Suprapubic skin (tissue), 4 donors: ENCODE data around the gene KLHL29. TPM values are rescaled to one million over a fixed set of nuclear protein-coding genes. Genes with fewer than 3 reads are reported as not detected.

Source experiments
- DNase-seq, 2 donors: peaks; one replicate each; pipeline ENCODE4 v3.0.0-alpha.2; 2019; ENCODE audit warnings: low spot score in 2 of 2
- H3K27ac ChIP-seq: fragments of 200-600 bp; sonication (generic); one replicate; pipeline ENCODE4 v1.5.1; 2019
- H3K27me3 ChIP-seq: fragments of 200-600 bp; sonication (generic); one replicate; pipeline ENCODE4 v1.5.1; 2019
- H3K36me3 ChIP-seq: fragments of 200-600 bp; sonication (generic); one replicate; pipeline ENCODE4 v1.5.1; 2019
- H3K4me1 ChIP-seq: fragments of 200-600 bp; sonication (generic); one replicate; pipeline ENCODE4 v1.5.1; 2019
- H3K4me3 ChIP-seq: fragments of 200-600 bp; sonication (generic); one replicate; pipeline ENCODE4 v1.5.1; 2019; ENCODE audit warnings: mild to moderate bottlenecking
- H3K9me3 ChIP-seq: fragments of 200-600 bp; sonication (generic); one replicate; pipeline ENCODE4 v1.5.1; 2019
- EP300 ChIP-seq: sonication (generic); formaldehyde crosslinking; IDR thresholded peaks from one replicate; pipeline ENCODE4 v1.6.1; 2017; ENCODE audit warnings: antibody characterized with exemption
- POLR2A ChIP-seq, 2 donors: fragments of 450-650 bp; IDR thresholded peaks; one replicate each; pipeline ENCODE4 v1.6.1; 2017; ENCODE audit warnings: antibody characterized with exemption in 2 of 2, mild to moderate bottlenecking in 2 of 2, moderate library complexity in 2 of 2
- POLR2AphosphoS5 ChIP-seq, 3 donors: sonication (generic); formaldehyde crosslinking; IDR thresholded peaks; one replicate each; pipeline ENCODE4 v1.6.1; 2017; ENCODE audit warnings: antibody characterized with exemption in 3 of 3
- WGBS: methylation state at CpG from one replicate; pipeline ENCODE4 v1.1.5; 2018; 5-methylcytosine and 5-hydroxymethylcytosine counted together
- total RNA-seq, 4 donors: library from RNA; depleted of rRNA; stranded (reverse); fragments of >200 nt; gene quantifications; one replicate each; pipeline ENCODE4 v1.1.0, GENCODE V29; 2016
- TF ChIP-seq, protein P1 (sequence below), 2 donors: fragments of 200-600 bp in 1 of 2; fragments of 450-650 bp in 1 of 2; sonication (generic) in 1 of 2; IDR thresholded peaks; one replicate each; pipeline ENCODE4 v1.5.1; 2016 to 2019; ENCODE audit warnings: antibody characterized with exemption in 2 of 2, mild to moderate bottlenecking in 1 of 2, moderate library complexity in 1 of 2

Gene KLHL29
- total RNA-seq, 4 donors from 2014 or later, result 17.1 to 30.8 (median 20.7) TPM

DNA sequence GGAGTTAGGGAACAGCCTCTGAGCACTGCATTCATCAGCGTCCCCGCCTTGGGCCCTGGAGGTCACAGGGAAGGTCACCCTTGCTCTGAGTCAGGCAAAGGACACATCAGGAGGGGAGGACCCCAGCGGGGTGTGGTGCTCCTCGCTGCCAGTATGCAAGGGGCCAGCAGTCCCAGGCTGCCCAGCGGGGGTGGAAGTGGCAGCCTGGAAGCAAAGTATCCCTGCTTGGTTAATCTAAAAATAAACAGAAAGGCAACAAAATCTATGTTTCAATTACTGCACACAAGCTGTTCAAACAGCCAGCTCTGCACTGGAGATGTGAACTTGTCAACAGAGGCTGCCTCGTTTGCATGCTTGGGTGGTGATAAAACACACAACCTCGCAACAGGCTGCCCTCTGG lies 164.1 kb downstream of the KLHL29 start:
- WGBS, result 65% methylated on average over 7 of the region's 7 CpGs
- no peaks in the 10 kb centered on the region for H3K9me3 ChIP-seq
- DNase-seq, result no peak
- no peak overlapping the region for H3K4me3 ChIP-seq
- TF ChIP-seq POLR2AphosphoS5 (IDR thresholded peaks at IDR 0.05), result no peak
- TF ChIP-seq, protein P1, sequence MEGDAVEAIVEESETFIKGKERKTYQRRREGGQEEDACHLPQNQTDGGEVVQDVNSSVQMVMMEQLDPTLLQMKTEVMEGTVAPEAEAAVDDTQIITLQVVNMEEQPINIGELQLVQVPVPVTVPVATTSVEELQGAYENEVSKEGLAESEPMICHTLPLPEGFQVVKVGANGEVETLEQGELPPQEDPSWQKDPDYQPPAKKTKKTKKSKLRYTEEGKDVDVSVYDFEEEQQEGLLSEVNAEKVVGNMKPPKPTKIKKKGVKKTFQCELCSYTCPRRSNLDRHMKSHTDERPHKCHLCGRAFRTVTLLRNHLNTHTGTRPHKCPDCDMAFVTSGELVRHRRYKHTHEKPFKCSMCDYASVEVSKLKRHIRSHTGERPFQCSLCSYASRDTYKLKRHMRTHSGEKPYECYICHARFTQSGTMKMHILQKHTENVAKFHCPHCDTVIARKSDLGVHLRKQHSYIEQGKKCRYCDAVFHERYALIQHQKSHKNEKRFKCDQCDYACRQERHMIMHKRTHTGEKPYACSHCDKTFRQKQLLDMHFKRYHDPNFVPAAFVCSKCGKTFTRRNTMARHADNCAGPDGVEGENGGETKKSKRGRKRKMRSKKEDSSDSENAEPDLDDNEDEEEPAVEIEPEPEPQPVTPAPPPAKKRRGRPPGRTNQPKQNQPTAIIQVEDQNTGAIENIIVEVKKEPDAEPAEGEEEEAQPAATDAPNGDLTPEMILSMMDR (IDR thresholded peaks at IDR 0.05), result no peak
- no peak for TF ChIP-seq POLR2A (IDR thresholded peaks at IDR 0.05)
- no peak for TF ChIP-seq EP300
- H3K36me3 ChIP-seq, result no peaks in the 10 kb centered on the region
- H3K4me1 ChIP-seq, result peaks cover 8% of the 10 kb centered on the region
- H3K27me3 ChIP-seq, result no peaks in the 10 kb centered on the region
- H3K27ac ChIP-seq, result no peak overlapping the region

DNA sequence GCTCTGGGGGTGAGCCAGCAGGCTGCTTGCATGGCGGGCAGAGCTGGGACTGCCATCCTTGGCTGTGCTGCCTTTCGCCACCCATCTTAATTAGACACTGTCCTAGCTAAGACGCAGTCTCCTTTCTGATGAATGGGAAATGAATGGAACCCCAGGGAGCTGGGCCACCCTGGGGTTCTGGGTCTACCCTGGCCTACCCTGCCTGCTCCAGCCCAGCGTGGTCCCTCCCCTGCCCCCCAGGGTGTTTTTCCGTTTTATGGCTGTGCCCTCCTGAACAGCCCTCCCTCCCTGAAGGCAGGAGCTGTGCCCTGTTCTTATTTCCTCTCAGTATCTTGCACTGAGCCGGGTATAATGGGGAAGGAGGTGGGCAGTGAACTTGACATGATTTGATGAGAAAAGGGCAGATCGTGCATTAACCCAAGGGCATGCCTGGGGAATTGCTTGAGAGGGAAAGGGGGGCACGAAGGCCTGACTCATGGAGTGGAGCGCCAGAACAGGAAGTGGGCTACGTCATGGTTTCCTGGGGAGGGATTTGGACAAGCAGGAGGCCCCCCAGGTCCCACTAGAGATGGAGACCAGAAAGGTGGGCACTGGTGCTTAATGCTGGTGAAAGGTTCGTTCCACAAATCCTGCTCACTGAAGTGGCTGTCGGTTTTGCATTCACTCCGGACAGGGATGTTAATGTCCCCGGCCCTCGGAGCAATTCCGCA lies 165.0 kb downstream of the KLHL29 start:
- no peaks in the 10 kb centered on the region for H3K27me3 ChIP-seq
- whole genome bisulfite sequencing, result 77% methylated on average over 16 of the region's 16 CpGs
- H3K4me3 ChIP-seq, result no peak overlapping the region
- no peak for TF ChIP-seq EP300
- TF ChIP-seq, protein P1 (IDR thresholded peaks at IDR 0.05), result no peak
- no peak for TF ChIP-seq POLR2AphosphoS5 (IDR thresholded peaks at IDR 0.05)
- no peak for TF ChIP-seq POLR2A (IDR thresholded peaks at IDR 0.05)
- peaks cover 17% of the 10 kb centered on the region for H3K4me1 ChIP-seq
- no peaks in the 10 kb centered on the region for H3K9me3 ChIP-seq
- DNase-seq, result no peak
- H3K36me3 ChIP-seq, result no peaks in the 10 kb centered on the region
- no peak overlapping the region for H3K27ac ChIP-seq

- no peaks in the 10 kb centered on the region for H3K9me3 ChIP-seq
- TF ChIP-seq EP300, result no peak
- WGBS, result 71% methylated on average over 7 of the region's 7 CpGs
- no peaks in the 10 kb centered on the region for H3K36me3 ChIP-seq
- no peak overlapping the region for H3K27ac ChIP-seq
- H3K27me3 ChIP-seq, result no peaks in the 10 kb centered on the region
- peaks cover 18% of the 10 kb centered on the region for H3K4me1 ChIP-seq
- H3K4me3 ChIP-seq, result no peak overlapping the region
- DNase-seq, result no peak
Observed at GRCh38 chr2:23550553-23550952, 165.6 kb downstream of the KLHL29 start.

GRCh38 chr2:23551875-23552274 lies 166.9 kb downstream of the KLHL29 start:
- Histone ChIP-seq H3K27ac (no peak overlapping the region), H3K36me3 (no peaks in the 10 kb centered on the region), H3K4me3 (no peak overlapping the region), H3K27me3 (no peaks in the 10 kb centered on the region), H3K4me1 (peaks cover 18% of the 10 kb centered on the region), H3K9me3 (no peaks in the 10 kb centered on the region)
- WGBS, result 88% methylated on average over 5 of the region's 5 CpGs
- TF ChIP-seq POLR2AphosphoS5 (IDR thresholded peaks at IDR 0.05) (no peak), EP300 (no peak), POLR2A (IDR thresholded peaks at IDR 0.05) (no peak)
- TF ChIP-seq, protein P1 (IDR thresholded peaks at IDR 0.05), result no peak
- DNase-seq, result no peak

- H3K27me3 ChIP-seq, result no peaks in the 10 kb centered on the region
- H3K27ac ChIP-seq, result peak overlapping the region; percentile 17
- H3K9me3 ChIP-seq, result no peaks in the 10 kb centered on the region
- H3K4me1 ChIP-seq, result peaks cover 18% of the 10 kb centered on the region
- no peaks in the 10 kb centered on the region for H3K36me3 ChIP-seq
- no peak for DNase-seq
- WGBS, result 90% methylated on average over 9 of the region's 10 CpGs
- no peak for TF ChIP-seq EP300
- TF ChIP-seq POLR2A (IDR thresholded peaks at IDR 0.05), result no peak
- no peak overlapping the region for H3K4me3 ChIP-seq
Observed at GRCh38 chr2:23553561-23553960, 168.6 kb downstream of the KLHL29 start.

- H3K36me3 ChIP-seq, result no peaks in the 10 kb centered on the region
- TF ChIP-seq, protein P1 (IDR thresholded peaks at IDR 0.05), result no peak
- TF ChIP-seq POLR2A (IDR thresholded peaks at IDR 0.05) (no peak), POLR2AphosphoS5 (IDR thresholded peaks at IDR 0.05) (no peak), EP300 (no peak)
- peaks cover 18% of the 10 kb centered on the region for H3K4me1 ChIP-seq
- no peaks in the 10 kb centered on the region for H3K9me3 ChIP-seq
- no peak overlapping the region for H3K4me3 ChIP-seq
- DNase-seq, result no peak
- WGBS, result 49% methylated on average over 23 of the region's 24 CpGs
- no peaks in the 10 kb centered on the region for H3K27me3 ChIP-seq
- peak overlapping the region; percentile 17 for H3K27ac ChIP-seq
Observed at GRCh38 chr2:23554054-23554697, 169.2 kb downstream of the KLHL29 start.
